HUES6 (cell line): Measurements from ENCODE around the gene MYO9A.

Experiments
- H3K27ac ChIP-seq: 2 replicates; pipeline ENCODE4 v1.7.0; 2013; ENCODE audit warnings: low read depth, mild to moderate bottlenecking, low read length, inconsistent platforms
- H3K27me3 ChIP-seq: 2 replicates; pipeline ENCODE4 v1.6.1; 2013; ENCODE audit warnings: low read length; ENCODE audit not compliant: control insufficient read depth, insufficient read depth
- H3K36me3 ChIP-seq: 2 replicates; pipeline ENCODE4 v1.6.1; 2013; ENCODE audit warnings: low read length; ENCODE audit not compliant: control insufficient read depth, insufficient read depth
- H3K4me1 ChIP-seq: 2 replicates; pipeline ENCODE4 v1.6.1; 2013; ENCODE audit warnings: low read length; ENCODE audit not compliant: control insufficient read depth, insufficient read depth
- H3K4me3 ChIP-seq: 2 replicates; pipeline ENCODE4 v1.5.1; 2013; ENCODE audit warnings: low read depth, low read length
- H3K9ac ChIP-seq: one replicate; pipeline ENCODE4 v1.6.1; 2013; ENCODE audit warnings: mild to moderate bottlenecking, low read length
- H3K9me3 ChIP-seq: 2 replicates; pipeline ENCODE4 v1.6.1; 2013; ENCODE audit warnings: low read depth, low read length; ENCODE audit not compliant: control insufficient read depth, insufficient read depth

Gene MYO9A

GRCh38 chr15:71945012-71945411 lies 172.9 kb downstream of the MYO9A start:
- H3K4me3 ChIP-seq: no peak overlapping the region
- no peaks in the 10 kb centered on the region for H3K36me3 ChIP-seq
- no peaks in the 10 kb centered on the region for H3K4me1 ChIP-seq
- no peaks in the 10 kb centered on the region for H3K9me3 ChIP-seq
- H3K27ac ChIP-seq: no peak overlapping the region
- H3K9ac ChIP-seq: no peak overlapping the region
- no peaks in the 10 kb centered on the region for H3K27me3 ChIP-seq

- Histone ChIP-seq H3K4me1 (no peaks in the 10 kb centered on the region), H3K27me3 (no peaks in the 10 kb centered on the region), H3K27ac (no peak overlapping the region), H3K36me3 (no peaks in the 10 kb centered on the region), H3K4me3 (no peak overlapping the region), H3K9me3 (no peaks in the 10 kb centered on the region), H3K9ac (no peak overlapping the region)
These were observed 174.1 kb downstream of the MYO9A start for GRCh38 chr15:71943806-71944205.

GRCh38 chr15:71939981-71940588 lies 177.9 kb downstream of the MYO9A start:
- H3K27me3 ChIP-seq: no peaks in the 10 kb centered on the region
- no peaks in the 10 kb centered on the region for H3K36me3 ChIP-seq
- no peak overlapping the region for H3K27ac ChIP-seq
- no peak overlapping the region for H3K9ac ChIP-seq
- no peaks in the 10 kb centered on the region for H3K4me1 ChIP-seq
- H3K9me3 ChIP-seq: no peaks in the 10 kb centered on the region
- H3K4me3 ChIP-seq: no peak overlapping the region

GRCh38 chr15:71937650-71938311 lies 180.2 kb downstream of the MYO9A start:
- H3K9ac ChIP-seq: no peak overlapping the region

GRCh38 chr15:71934446-71934845 lies 183.5 kb downstream of the MYO9A start:
- Histone ChIP-seq H3K4me1 (no peaks in the 10 kb centered on the region), H3K27ac (no peak overlapping the region), H3K27me3 (no peaks in the 10 kb centered on the region), H3K4me3 (no peak overlapping the region), H3K36me3 (peaks cover 8% of the 10 kb centered on the region; the same call in 1 of the 2 replicates), H3K9ac (no peak overlapping the region), H3K9me3 (peaks cover 9% of the 10 kb centered on the region)

More at GRCh38 chr15:71937650-71938311, 180.2 kb downstream of the MYO9A start:
- no peaks in the 10 kb centered on the region for H3K36me3 ChIP-seq
- no peak overlapping the region for H3K27ac ChIP-seq
- H3K4me1 ChIP-seq: no peaks in the 10 kb centered on the region
- H3K4me3 ChIP-seq: no peak overlapping the region
- no peaks in the 10 kb centered on the region for H3K27me3 ChIP-seq
- no peaks in the 10 kb centered on the region for H3K9me3 ChIP-seq

GRCh38 chr15:71932689-71933088 lies 185.3 kb downstream of the MYO9A start:
- H3K4me1 ChIP-seq: no peaks in the 10 kb centered on the region
- no peak overlapping the region for H3K9ac ChIP-seq
- H3K27me3 ChIP-seq: no peaks in the 10 kb centered on the region
- H3K27ac ChIP-seq: no peak overlapping the region
- no peak overlapping the region for H3K4me3 ChIP-seq
- peaks cover 9% of the 10 kb centered on the region for H3K9me3 ChIP-seq
- peaks cover 8% of the 10 kb centered on the region; the same call in 1 of the 2 replicates for H3K36me3 ChIP-seq

GRCh38 chr15:71931261-71931660 lies 186.7 kb downstream of the MYO9A start:
- H3K9ac ChIP-seq: no peak overlapping the region
- no peak overlapping the region for H3K4me3 ChIP-seq
- H3K27ac ChIP-seq: no peak overlapping the region
- peaks cover 8% of the 10 kb centered on the region; the same call in 1 of the 2 replicates for H3K36me3 ChIP-seq
- no peaks in the 10 kb centered on the region for H3K4me1 ChIP-seq
- H3K9me3 ChIP-seq: peaks cover 9% of the 10 kb centered on the region
- H3K27me3 ChIP-seq: no peaks in the 10 kb centered on the region

GRCh38 chr15:71925145-71925544 lies 192.8 kb downstream of the MYO9A start:
- H3K9ac ChIP-seq: no peak overlapping the region
- H3K4me1 ChIP-seq: no peaks in the 10 kb centered on the region
- no peaks in the 10 kb centered on the region for H3K27me3 ChIP-seq
- H3K4me3 ChIP-seq: no peak overlapping the region
- no peaks in the 10 kb centered on the region for H3K36me3 ChIP-seq
- no peak overlapping the region for H3K27ac ChIP-seq
- no peaks in the 10 kb centered on the region for H3K9me3 ChIP-seq

GRCh38 chr15:71921191-71921590 lies 196.8 kb downstream of the MYO9A start:
- Histone ChIP-seq H3K36me3 (no peaks in the 10 kb centered on the region), H3K9me3 (no peaks in the 10 kb centered on the region), H3K27ac (no peak overlapping the region), H3K4me1 (no peaks in the 10 kb centered on the region; the same call in 1 of the 2 replicates), H3K27me3 (no peaks in the 10 kb centered on the region), H3K9ac (no peak overlapping the region), H3K4me3 (no peak overlapping the region)

GRCh38 chr15:71920573-71920972 lies 197.4 kb downstream of the MYO9A start:
- Histone ChIP-seq H3K36me3 (no peaks in the 10 kb centered on the region), H3K4me3 (no peak overlapping the region), H3K27me3 (no peaks in the 10 kb centered on the region), H3K9me3 (no peaks in the 10 kb centered on the region), H3K9ac (no peak overlapping the region), H3K27ac (no peak overlapping the region), H3K4me1 (no peaks in the 10 kb centered on the region; the same call in 1 of the 2 replicates)

GRCh38 chr15:71916834-71917233 lies 201.1 kb downstream of the MYO9A start:
- Histone ChIP-seq H3K36me3 (no peaks in the 10 kb centered on the region), H3K9ac (no peak overlapping the region), H3K27ac (no peak overlapping the region), H3K9me3 (no peaks in the 10 kb centered on the region), H3K27me3 (no peaks in the 10 kb centered on the region), H3K4me3 (no peak overlapping the region), H3K4me1 (no peaks in the 10 kb centered on the region; the same call in 1 of the 2 replicates)
